NB4 (cell line): ENCODE measurements around the gene DDX53.
A peak's percentile ranks its signal among the peaks of the same experiment; 100 is the strongest.

Experiments used
- DNase-seq: peaks from one replicate; pipeline ENCODE4 v3.0.0; 2010; ENCODE audit warnings: low read depth
- H3K4me3 ChIP-seq: one replicate; pipeline ENCODE4 v1.5.1; 2011; ENCODE audit warnings: mild to moderate bottlenecking, low read depth, low read length, moderate library complexity
- CTCF ChIP-seq: IDR thresholded peaks from one replicate; pipeline ENCODE4 v1.5.1; 2012; ENCODE audit warnings: low read depth, low read length
- MAX ChIP-seq: IDR thresholded peaks from 2 replicates; pipeline ENCODE4 v1.6.1; 2011; ENCODE audit warnings: low read depth, low read length
- MYC ChIP-seq: IDR thresholded peaks from 2 replicates; pipeline ENCODE4 v1.6.1; 2011; ENCODE audit warnings: low read depth, low read length
- POLR2A ChIP-seq: IDR thresholded peaks from 2 replicates; pipeline ENCODE4 v1.6.1; 2011; ENCODE audit warnings: mild to moderate bottlenecking; ENCODE audit not compliant: insufficient read length; ENCODE audit errors: extremely low read depth

Gene DDX53

GRCh38 chrX:22999696-23000223, at the start of gene DDX53:
Gene DDX53, plus strand, starts transcription at chrX:22999960. Its CDS starts 98 bp downstream, at chrX:23000058.
- no peak for DNase-seq
- H3K4me3 ChIP-seq = no peak within 1 kb of the TSS
- TF ChIP-seq MYC (no peak), CTCF (no peak), MAX (no peak), POLR2A (no peak)

GRCh38 chrX:22950269-22951266, 49.2 kb upstream of the DDX53 start:
- TF ChIP-seq MYC (no peak), POLR2A (no peak), MAX (no peak), CTCF (no peak)
- H3K4me3 ChIP-seq = no peak overlapping the region
- DNase-seq = peak; percentile 59

GRCh38 chrX:22952010-22952409, 47.8 kb upstream of the DDX53 start:
- H3K4me3 ChIP-seq = no peak overlapping the region
- TF ChIP-seq MYC (no peak), POLR2A (no peak), CTCF (no peak), MAX (no peak)
- DNase-seq = peak; percentile 66

- no peak for DNase-seq
- no peak overlapping the region for H3K4me3 ChIP-seq
- TF ChIP-seq MYC = no peak
- no peak for TF ChIP-seq POLR2A
- no peak for TF ChIP-seq MAX
- no peak for TF ChIP-seq CTCF
These were observed 41.5 kb upstream of the DDX53 start for GRCh38 chrX:22958250-22958649.

GRCh38 chrX:22959204-22959920, 40.4 kb upstream of the DDX53 start:
- DNase-seq = no peak
- no peak for TF ChIP-seq CTCF
- no peak for TF ChIP-seq POLR2A
- no peak for TF ChIP-seq MAX
- no peak for TF ChIP-seq MYC
- H3K4me3 ChIP-seq = no peak overlapping the region
